GM21529 (cell line): ENCODE measurements around the gene TCEANC.
"Not testable (repeated sequence)": the region's sequence is repeated elsewhere in the genome, so short reads cannot be mapped to it uniquely, and the experiment has no call there.

Experiments
- ATAC-seq: cut with Tn5 transposase; IDR thresholded peaks from one replicate; pipeline ENCODE4 v1.9.1; 2021; ENCODE audit not compliant: unreplicated experiment

The TCEANC gene

GRCh38 chrX:13652850-13653693, at the start of gene TCEANC:
Gene TCEANC, plus strand, starts transcription at chrX:13653141. Its CDS starts 9,368 bp downstream, at chrX:13662509.
- ATAC-seq = peak; percentile 98

- ATAC-seq = no peak
These were observed 47.3 kb upstream of the TCEANC start for GRCh38 chrX:13605611-13606010.

- no peak for ATAC-seq
These were observed 45.5 kb upstream of the TCEANC start for GRCh38 chrX:13607331-13607995.

DNA sequence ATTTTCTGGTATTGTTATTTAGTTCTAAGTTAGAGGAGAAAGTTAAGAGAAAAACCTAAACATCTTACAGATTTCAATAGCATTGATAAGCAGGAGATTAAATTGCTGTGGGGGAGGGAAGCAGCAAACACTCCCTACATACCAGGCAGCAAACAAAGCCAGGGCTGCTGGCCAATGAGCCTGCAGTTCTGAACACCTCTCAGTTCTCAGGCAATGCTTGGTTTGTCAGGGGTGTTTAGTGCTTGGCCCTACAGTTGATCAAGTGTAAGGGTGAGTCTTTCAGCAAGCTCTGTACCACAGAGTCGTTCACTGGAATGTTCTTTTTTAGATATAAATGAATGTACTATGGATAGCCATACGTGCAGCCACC, 45.0 kb upstream of the TCEANC start:
- ATAC-seq = no peak

DNA sequence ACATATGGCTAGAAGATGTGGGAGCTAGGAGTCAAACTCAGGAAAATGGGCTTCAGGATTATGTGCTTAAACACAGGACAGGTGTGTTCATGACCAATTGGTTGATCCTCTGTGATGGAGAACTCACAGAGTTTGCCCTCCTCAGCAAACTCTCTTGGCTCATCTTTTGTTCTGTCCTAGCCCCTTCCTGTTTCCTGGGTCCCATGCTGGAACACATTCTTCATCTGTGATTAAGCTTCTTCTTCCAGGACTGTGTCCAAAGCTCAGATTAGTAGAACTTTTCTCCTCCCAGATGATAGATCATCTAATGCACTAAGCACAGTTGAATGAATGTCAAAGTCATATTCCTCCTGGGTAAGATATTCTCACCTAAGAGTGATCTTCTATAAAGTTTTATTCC, 38.8 kb upstream of the TCEANC start:
- no peak for ATAC-seq

- no peak for ATAC-seq
These were observed 32.7 kb upstream of the TCEANC start for GRCh38 chrX:13620207-13620606.

DNA sequence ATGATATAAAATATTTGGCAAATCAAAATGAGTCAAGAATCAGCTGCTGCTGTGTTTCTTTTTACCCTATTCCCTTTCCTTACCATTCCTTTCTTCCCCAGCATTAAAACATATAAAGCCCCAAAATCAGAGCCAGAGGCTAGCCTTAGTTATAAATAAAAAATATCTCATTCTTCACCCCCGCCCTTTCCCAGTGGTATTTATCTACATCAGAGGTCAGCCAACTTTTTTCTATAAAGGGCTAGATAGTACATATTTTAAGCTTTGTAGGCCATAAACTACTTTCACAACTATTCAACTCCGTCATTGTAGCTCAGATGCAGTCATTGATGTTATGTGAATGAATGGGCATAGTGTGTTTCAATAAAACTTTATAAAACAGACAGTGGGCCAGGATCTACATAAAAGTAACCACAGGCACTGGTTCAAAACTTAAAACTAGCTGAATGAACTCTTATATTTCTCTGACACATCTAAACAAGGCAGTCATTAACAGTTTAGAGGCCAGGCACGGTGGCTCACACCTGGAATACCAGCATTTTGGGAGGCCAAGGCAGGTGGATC, 30.5 kb upstream of the TCEANC start:
- ATAC-seq = no peak

DNA sequence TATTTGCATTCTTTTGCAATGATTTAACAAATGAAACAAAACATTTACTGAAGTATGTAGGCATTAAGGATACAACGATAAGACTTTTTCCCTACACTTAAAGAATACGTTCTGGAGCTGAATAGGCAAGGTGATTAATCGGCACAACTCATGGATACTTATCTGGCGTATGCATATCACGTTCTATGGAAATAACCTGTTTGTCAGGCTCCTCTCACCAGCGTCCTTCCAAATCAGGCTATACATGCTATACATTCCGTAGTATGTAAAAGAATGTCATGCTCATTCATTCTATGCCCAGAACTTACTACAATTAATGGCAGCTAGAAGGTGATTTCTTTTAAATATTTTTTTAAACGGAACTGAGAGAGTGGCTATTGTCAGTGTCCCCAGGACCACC, 25.6 kb upstream of the TCEANC start:
- ATAC-seq = no peak

GRCh38 chrX:13637224-13637623, 15.7 kb upstream of the TCEANC start:
- ATAC-seq = not testable (repeated sequence)

- ATAC-seq = no peak
These were observed 14.9 kb upstream of the TCEANC start for GRCh38 chrX:13638021-13638420.

- ATAC-seq = no peak
These were observed 14.1 kb upstream of the TCEANC start for GRCh38 chrX:13638826-13639225.

DNA sequence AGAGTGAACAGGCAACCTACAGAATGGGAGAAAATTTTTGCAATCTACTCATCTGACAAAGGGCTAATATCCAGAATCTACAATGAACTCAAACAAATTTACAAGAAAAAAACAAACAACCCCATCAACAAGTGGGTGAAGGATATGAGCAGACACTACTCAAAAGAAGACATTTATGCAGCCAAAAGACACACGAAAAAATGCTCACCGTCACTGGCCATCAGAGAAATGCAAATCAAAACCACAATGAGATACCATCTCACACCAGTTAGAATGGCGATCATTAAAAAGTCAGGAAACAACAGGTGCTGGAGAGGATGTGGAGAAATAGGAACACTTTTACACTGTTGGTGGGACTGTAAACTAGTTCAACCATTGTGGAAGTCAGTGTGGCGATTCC, 11.3 kb upstream of the TCEANC start:
- not testable (repeated sequence) for ATAC-seq

DNA sequence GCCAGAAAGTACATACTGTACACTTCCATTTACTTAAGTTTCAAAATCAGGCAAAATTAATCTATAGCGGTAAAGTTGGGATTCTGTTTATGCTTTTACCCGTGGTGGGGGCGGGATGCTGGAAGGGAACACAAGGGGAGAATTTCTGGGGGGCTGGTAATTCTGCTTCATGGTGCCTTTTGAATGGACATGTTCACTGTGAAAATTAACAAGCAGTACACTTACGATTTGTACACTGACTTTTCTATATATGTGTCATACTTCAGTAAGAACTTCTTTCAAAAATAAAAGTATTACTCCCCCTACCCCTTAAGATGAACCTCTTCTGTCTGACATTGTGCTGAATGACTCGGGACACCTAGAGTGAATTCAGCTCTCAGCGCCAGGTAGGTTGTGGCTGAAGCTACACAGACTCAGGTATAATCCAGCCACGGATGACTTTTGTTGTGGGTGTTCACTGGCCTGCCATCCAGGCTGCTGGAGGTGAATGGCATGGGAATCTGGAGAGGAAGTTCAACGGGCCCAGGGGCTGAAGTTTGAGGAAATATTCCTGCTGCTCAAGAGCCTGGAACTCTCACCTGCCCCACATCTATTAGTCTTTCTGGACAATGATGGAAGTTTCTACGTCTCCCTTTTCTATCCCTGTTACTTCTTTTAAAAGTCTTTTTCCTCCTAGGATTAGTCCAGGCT, 7.3 kb upstream of the TCEANC start:
- ATAC-seq = no peak

- ATAC-seq = no peak
These were observed 6.8 kb upstream of the TCEANC start for GRCh38 chrX:13646154-13646549.

GRCh38 chrX:13647709-13648212, 5.2 kb upstream of the TCEANC start:
- ATAC-seq = no peak

DNA sequence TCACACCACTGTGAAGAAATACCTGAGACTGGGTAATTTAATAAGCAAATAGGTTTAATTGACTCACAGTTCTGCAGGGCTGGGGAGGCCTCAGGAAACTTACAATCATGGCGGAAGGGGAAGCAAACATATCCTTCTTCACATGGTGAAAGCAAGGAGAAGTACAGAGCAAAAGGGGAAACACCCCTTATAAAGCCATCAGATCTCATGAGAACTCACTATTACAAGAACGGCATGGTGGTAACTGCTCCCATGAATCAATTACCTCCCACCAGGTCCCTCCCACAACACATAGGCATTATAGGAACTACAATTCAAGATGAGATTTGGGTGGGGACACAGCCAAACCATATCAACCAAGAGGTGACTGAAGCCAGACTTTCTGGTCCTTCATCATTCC, 4.6 kb upstream of the TCEANC start:
- not testable (repeated sequence) for ATAC-seq

DNA sequence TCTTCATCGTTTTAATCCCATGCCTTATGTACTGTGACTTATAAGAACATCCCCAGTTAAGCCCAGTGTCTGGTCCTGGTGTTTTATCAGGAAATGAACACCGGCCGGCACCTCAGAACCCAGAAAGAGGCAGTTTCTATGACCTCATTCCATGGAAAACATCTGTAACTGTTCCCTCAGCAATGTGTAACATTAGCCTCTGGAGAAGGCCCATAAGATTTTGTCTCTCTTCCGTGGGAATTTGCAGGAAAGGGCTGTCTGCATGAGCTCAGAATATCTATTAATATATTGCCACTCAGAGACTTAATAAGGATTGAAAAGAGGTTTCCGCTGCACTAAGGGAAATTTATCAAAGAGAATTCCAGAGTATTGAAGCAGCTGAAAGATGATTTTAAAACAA, 3.1 kb upstream of the TCEANC start:
- ATAC-seq = no peak

DNA sequence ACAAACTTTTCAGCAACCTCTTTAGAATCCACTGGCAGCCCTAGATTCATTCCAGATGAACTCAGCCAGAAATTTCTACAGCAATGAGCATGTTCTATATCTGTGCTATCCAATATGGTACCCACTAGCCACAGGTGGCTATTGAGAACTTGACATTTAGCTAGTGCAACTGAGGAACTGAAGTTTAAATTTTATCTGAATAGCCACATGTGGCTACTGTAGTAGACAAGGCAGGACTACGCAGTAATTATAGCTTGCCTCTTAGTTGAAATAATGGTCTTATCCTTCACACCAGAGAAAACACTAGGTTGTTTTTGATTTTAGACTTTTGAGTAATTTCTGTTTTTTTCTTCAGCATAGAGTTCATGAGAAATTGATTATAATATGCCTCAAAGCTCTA, 2.6 kb upstream of the TCEANC start:
- no peak for ATAC-seq

- ATAC-seq = no peak
These were observed 1.8 kb upstream of the TCEANC start for GRCh38 chrX:13651150-13651549.

DNA sequence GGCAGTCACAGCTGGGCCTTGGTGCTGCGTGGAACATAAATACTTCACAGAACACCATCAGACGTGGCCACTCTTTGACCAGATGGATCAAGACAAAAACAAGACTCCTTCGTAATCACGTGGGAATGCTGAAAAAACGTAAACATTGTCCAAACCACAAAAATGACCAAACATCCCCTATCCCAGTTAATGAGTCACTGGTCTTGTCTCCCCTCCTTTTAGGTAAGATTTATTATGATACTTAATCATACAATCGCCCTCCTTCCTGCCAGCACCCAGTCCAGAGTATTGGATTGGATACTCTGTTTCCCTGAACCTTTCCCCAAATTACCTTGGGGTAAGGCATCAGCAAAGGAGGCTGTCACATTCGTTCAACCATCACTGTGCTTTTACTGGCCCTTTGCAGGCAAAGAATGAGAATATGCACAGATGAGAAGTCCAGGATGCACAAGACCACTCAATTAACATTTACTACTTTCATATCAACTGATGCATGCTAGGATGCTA, 601 bp upstream of the TCEANC start:
- peak; percentile 1 for ATAC-seq

- no peak for ATAC-seq
These were observed 1.2 kb downstream of the TCEANC start for GRCh38 chrX:13654116-13654515.
